ENCODE data around the gene DNAJB11.

- TF ChIP-seq, protein P1, sequence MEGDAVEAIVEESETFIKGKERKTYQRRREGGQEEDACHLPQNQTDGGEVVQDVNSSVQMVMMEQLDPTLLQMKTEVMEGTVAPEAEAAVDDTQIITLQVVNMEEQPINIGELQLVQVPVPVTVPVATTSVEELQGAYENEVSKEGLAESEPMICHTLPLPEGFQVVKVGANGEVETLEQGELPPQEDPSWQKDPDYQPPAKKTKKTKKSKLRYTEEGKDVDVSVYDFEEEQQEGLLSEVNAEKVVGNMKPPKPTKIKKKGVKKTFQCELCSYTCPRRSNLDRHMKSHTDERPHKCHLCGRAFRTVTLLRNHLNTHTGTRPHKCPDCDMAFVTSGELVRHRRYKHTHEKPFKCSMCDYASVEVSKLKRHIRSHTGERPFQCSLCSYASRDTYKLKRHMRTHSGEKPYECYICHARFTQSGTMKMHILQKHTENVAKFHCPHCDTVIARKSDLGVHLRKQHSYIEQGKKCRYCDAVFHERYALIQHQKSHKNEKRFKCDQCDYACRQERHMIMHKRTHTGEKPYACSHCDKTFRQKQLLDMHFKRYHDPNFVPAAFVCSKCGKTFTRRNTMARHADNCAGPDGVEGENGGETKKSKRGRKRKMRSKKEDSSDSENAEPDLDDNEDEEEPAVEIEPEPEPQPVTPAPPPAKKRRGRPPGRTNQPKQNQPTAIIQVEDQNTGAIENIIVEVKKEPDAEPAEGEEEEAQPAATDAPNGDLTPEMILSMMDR (IDR thresholded peaks at IDR 0.05), result no peak
- TF ChIP-seq POLR2A (IDR thresholded peaks at IDR 0.05), result no peak
- TF ChIP-seq POLR2AphosphoS5 (IDR thresholded peaks at IDR 0.05), result no peak
Measured at GRCh38 chr3:186621894-186622650, 51.6 kb downstream of the DNAJB11 start.
